Panc1 (cell line): ENCODE results near the gene CCDC191. TPM values are rescaled to one million over a fixed set of nuclear protein-coding genes. Genes with fewer than 3 reads are reported as not detected.

Source experiments
- ATAC-seq: fragments of 200-7000 bp; cut with Tn5 transposase; 2 replicates; pipeline ENCODE4 v1.9.1; 2020; ENCODE audit warnings: mild to moderate bottlenecking, moderate library complexity
- BruUV-seq: library from RNA; stranded (reverse); fragments of 400-500 nt; replicated peaks from 2 replicates; lab custom pipeline; 2021; lab: Mats Ljungman, UMichigan
- CTCF ChIA-PET: fragments of 300-600 bp; sonication (Branson Sonifier 250); formaldehyde crosslinking; loops from one replicate; lab custom pipeline; 2022; ENCODE audit warnings: antibody characterized with exemption; lab: Charles Lee
- POLR2A ChIA-PET: fragments of 300-600 bp; sonication (Branson Sonifier 250); formaldehyde crosslinking; loops from one replicate; lab custom pipeline; 2022; ENCODE audit warnings: antibody characterized with exemption; lab: Charles Lee
- DNase-seq: peaks from one replicate; pipeline ENCODE4 v3.0.0-alpha.2; 2010; ENCODE audit warnings: low read depth, low spot score
- H3K27ac ChIP-seq: 2 replicates; pipeline ENCODE4 v1.5.1; 2011; ENCODE audit warnings: mild to moderate bottlenecking, low read length, inconsistent platforms
- H3K27me3 ChIP-seq: fragments of 200-500 bp; sonication (Bioruptor generic); 2 replicates; pipeline ENCODE4 v1.6.0; 2014; ENCODE audit warnings: low read length, inconsistent platforms; ENCODE audit not compliant: control insufficient read depth, insufficient read depth
- H3K36me3 ChIP-seq: fragments of 200-500 bp; sonication (Bioruptor generic); 2 replicates; pipeline ENCODE4 v1.5.1; 2014; ENCODE audit warnings: inconsistent platforms, mild to moderate bottlenecking, low read length, moderate library complexity; ENCODE audit not compliant: control insufficient read depth, insufficient read depth
- H3K4me1 ChIP-seq: 2 replicates; pipeline ENCODE4 v1.5.1; 2011; ENCODE audit warnings: inconsistent platforms, mild to moderate bottlenecking, low read length, moderate library complexity; ENCODE audit not compliant: control insufficient read depth, insufficient read depth
- H3K4me3 ChIP-seq, 2 experiments: 2 replicates each; pipeline ENCODE4 v1.5.1; 2011 to 2012; ENCODE audit warnings: low read depth in 2 of 2, low read length in 2 of 2, mild to moderate bottlenecking in 2 of 2, inconsistent platforms in 1 of 2, moderate library complexity in 1 of 2
- H3K9me3 ChIP-seq: fragments of 200-500 bp; sonication (Bioruptor generic); 2 replicates; pipeline ENCODE4 v1.5.1; 2014; ENCODE audit warnings: low read depth, mild to moderate bottlenecking, inconsistent platforms, low read length, moderate library complexity; ENCODE audit not compliant: control insufficient read depth, insufficient read depth
- CTCF ChIP-seq: fragments of 450-650 bp; IDR thresholded peaks from 2 replicates; pipeline ENCODE4 v1.5.1; 2017; ENCODE audit warnings: mild to moderate bottlenecking
- POLR2AphosphoS5 ChIP-seq: IDR thresholded peaks from 2 replicates; pipeline ENCODE4 v1.6.1; 2012; ENCODE audit warnings: mild to moderate bottlenecking, low read depth, low read length, moderate library complexity
- REST ChIP-seq, 2 experiments: IDR thresholded peaks; 2 replicates each; pipeline ENCODE4 v1.6.1; 2011 to 2012; ENCODE audit warnings: low read depth in 2 of 2, control low read depth in 1 of 2, low read length in 1 of 2, mild to moderate bottlenecking in 1 of 2, moderate library complexity in 1 of 2; ENCODE audit not compliant: insufficient read depth in 1 of 2
- SIN3A ChIP-seq: IDR thresholded peaks from 2 replicates; pipeline ENCODE4 v1.6.1; 2012; ENCODE audit warnings: low read depth, mild to moderate bottlenecking, low read length, moderate library complexity, borderline replicate concordance; ENCODE audit not compliant: insufficient read depth
- TCF7L2 ChIP-seq: IDR thresholded peaks from 2 replicates; pipeline ENCODE4 v1.6.1; 2011; ENCODE audit warnings: mild to moderate bottlenecking, low read depth, low read length, inconsistent platforms
- in situ Hi-C: cut with HindIII; loops from 2 replicates; pipeline ENCODE4 v1.10.0; 2016; ENCODE audit warnings: low sequenced_read_pairs, low pct_unique_long_range_greater_than_20kb
- intact Hi-C: fragments of 100-400 bp; cut with micrococcal nuclease; formaldehyde crosslinking; loops from one replicate; pipeline ENCODE4 v1.10.0; 2022; ENCODE audit not compliant: unreplicated experiment
- total RNA-seq: library from RNA; stranded (reverse); gene quantifications from one replicate; pipeline ENCODE4 v1.2.1, GENCODE V29; 2021; ENCODE audit not compliant: unreplicated experiment

The CCDC191 gene
- total RNA-seq, 1 experiment from 2014 or later, result 5.6 TPM

GRCh38 chr3:114034211-114034610 is 22.1 kb downstream of the CCDC191 start:
- H3K9me3 ChIP-seq, result no peaks in the 10 kb centered on the region
- no peaks in the 10 kb centered on the region for H3K4me1 ChIP-seq
- ChIA-PET CTCF (no interaction called here), POLR2A (no interaction called here)
- in situ Hi-C loops (no loop called here), intact Hi-C loops (no loop called here)
- no peak for TF ChIP-seq CTCF
- no peak for TF ChIP-seq TCF7L2
- TF ChIP-seq POLR2AphosphoS5, result no peak
- no peak for TF ChIP-seq SIN3A
- TF ChIP-seq REST (IDR thresholded peaks at IDR 0.05; ENCODE audit: insufficient read depth in 1 of 2, low read depth in 2 of 2, low read length in 1 of 2), result no peak
- no peaks in the 10 kb centered on the region for H3K36me3 ChIP-seq
- DNase-seq (no peak), ATAC-seq (no peak)
- H3K27ac ChIP-seq, result no peak overlapping the region
- BruUV-seq, result no TSS peak
- no peaks in the 10 kb centered on the region for H3K27me3 ChIP-seq
- H3K4me3 ChIP-seq, result no peak overlapping the region

GRCh38 chr3:114033721-114034120 is 22.6 kb downstream of the CCDC191 start:
- POLR2A ChIA-PET, result no interaction called here
- in situ Hi-C loops, result no loop called here

More at GRCh38 chr3:114033721-114034120, 22.6 kb downstream of the CCDC191 start:
- H3K9me3 ChIP-seq, result no peaks in the 10 kb centered on the region
- H3K4me1 ChIP-seq, result no peaks in the 10 kb centered on the region
- ATAC-seq (no peak), DNase-seq (no peak)
- BruUV-seq, result no TSS peak
- H3K36me3 ChIP-seq, result no peaks in the 10 kb centered on the region
- no peak overlapping the region for H3K27ac ChIP-seq
- H3K27me3 ChIP-seq, result no peaks in the 10 kb centered on the region
- CTCF ChIA-PET, result no interaction called here
- TF ChIP-seq CTCF (no peak), POLR2AphosphoS5 (no peak), SIN3A (no peak), TCF7L2 (no peak), REST (IDR thresholded peaks at IDR 0.05; ENCODE audit: insufficient read depth in 1 of 2, low read depth in 2 of 2, low read length in 1 of 2) (no peak)
- intact Hi-C loops, result no loop called here
- H3K4me3 ChIP-seq, result no peak overlapping the region
